Keratinocyte (primary cell): ENCODE measurements around the gene GNB1L. TPM values are rescaled to one million over a fixed set of nuclear protein-coding genes. Genes with fewer than 3 reads are reported as not detected.
A peak's percentile ranks its signal among the peaks of the same experiment; 100 is the strongest.

ENCODE experiments used
- DNase-seq: peaks from one replicate; pipeline ENCODE4 v3.0.0-alpha.2; 2011; ENCODE audit warnings: low read depth, missing footprints, low spot score
- FAIRE-seq: peaks from 2 replicates; lab custom pipeline; 2011; peaks lifted over from hg19 to GRCh38; lab: Jason Lieb, UNC
- H2AFZ ChIP-seq: 2 replicates; pipeline ENCODE4 v1.6.0; 2012; ENCODE audit warnings: low read length, control low read depth, inconsistent platforms; ENCODE audit not compliant: control insufficient read depth
- H3K27ac ChIP-seq: 2 replicates; pipeline ENCODE4 v1.5.1; 2011; ENCODE audit warnings: low read length; ENCODE audit not compliant: control insufficient read depth, insufficient read depth
- H3K27me3 ChIP-seq: 3 replicates; pipeline ENCODE4 v1.6.0; 2011; ENCODE audit warnings: low read length; ENCODE audit not compliant: control insufficient read depth, insufficient read depth; ENCODE audit errors: extremely low read depth
- H3K36me3 ChIP-seq, 2 experiments: 2 replicates in 1 of 2; 3 replicates in 1 of 2; pipeline ENCODE4 v1.5.1; 2011; ENCODE audit warnings: low read length in 2 of 2, mild to moderate bottlenecking in 1 of 2; ENCODE audit not compliant: control insufficient read depth in 2 of 2, insufficient read depth in 2 of 2; ENCODE audit errors: extremely low read depth in 1 of 2
- H3K4me1 ChIP-seq: 3 replicates; pipeline ENCODE4 v1.5.1; 2011; ENCODE audit warnings: low read length; ENCODE audit not compliant: control insufficient read depth, insufficient read depth; ENCODE audit errors: extremely low read depth
- H3K4me2 ChIP-seq: 3 replicates; pipeline ENCODE4 v1.6.0; 2011; ENCODE audit warnings: low read depth, low read length; ENCODE audit not compliant: control insufficient read depth, insufficient read depth; ENCODE audit errors: extremely low read depth
- H3K4me3 ChIP-seq, 3 experiments: fragments of 200-600 bp in 1 of 3; sonication (generic) in 1 of 3; 2 replicates in 2 of 3; 3 replicates in 1 of 3; pipeline ENCODE4 v1.5.1; 2011 to 2016; ENCODE audit warnings: low read length in 3 of 3, mild to moderate bottlenecking in 3 of 3, control low read depth in 2 of 3, inconsistent platforms in 1 of 3, low read depth in 1 of 3, mixed read lengths in 1 of 3, mixed run types in 1 of 3, moderate library complexity in 1 of 3; ENCODE audit not compliant: control insufficient read depth in 2 of 3, insufficient read depth in 2 of 3; ENCODE audit errors: extremely low read depth in 1 of 3
- H3K79me2 ChIP-seq: 2 replicates; pipeline ENCODE4 v1.6.0; 2012; ENCODE audit warnings: low read length; ENCODE audit not compliant: control insufficient read depth, insufficient read depth
- H3K9ac ChIP-seq: 3 replicates; pipeline ENCODE4 v1.6.0; 2011; ENCODE audit warnings: low read length; ENCODE audit not compliant: control insufficient read depth, insufficient read depth; ENCODE audit errors: extremely low read depth
- H3K9me1 ChIP-seq: 3 replicates; pipeline ENCODE4 v1.6.0; 2011; ENCODE audit warnings: low read length; ENCODE audit not compliant: control insufficient read depth, insufficient read depth; ENCODE audit errors: extremely low read depth
- H3K9me3 ChIP-seq: 2 replicates; pipeline ENCODE4 v1.5.1; 2012; ENCODE audit warnings: low read depth, low read length; ENCODE audit not compliant: control insufficient read depth
- H4K20me1 ChIP-seq: 3 replicates; pipeline ENCODE4 v1.6.0; 2011; ENCODE audit warnings: low read length; ENCODE audit not compliant: control insufficient read depth, insufficient read depth; ENCODE audit errors: extremely low read depth
- CTCF ChIP-seq, 3 experiments: IDR thresholded peaks in 1 of 3; conservative IDR thresholded peaks in 1 of 3; optimal IDR thresholded peaks in 1 of 3; 2 replicates in 2 of 3; 3 replicates in 1 of 3; pipeline versions ENCODE3 to v1.5.1; 2011; ENCODE audit warnings: low read length in 3 of 3, mild to moderate bottlenecking in 3 of 3, moderate library complexity in 2 of 3, control low read depth in 1 of 3, inconsistent platforms in 1 of 3; ENCODE audit not compliant: insufficient read depth in 2 of 3; ENCODE audit errors: extremely low read depth in 1 of 3
- EZH2 ChIP-seq: IDR thresholded peaks from one replicate; pipeline ENCODE4 v1.6.1; 2012; ENCODE audit warnings: inconsistent platforms, mild to moderate bottlenecking, low read length, moderate library complexity
- dilution Hi-C: fragments of 300-500 bp; cut with MboI; formaldehyde crosslinking; loops from one replicate; pipeline ENCODE4 v1.7.0; 2020; ENCODE audit warnings: low sequenced_read_pairs; ENCODE audit not compliant: extremely low pct_ligation_motif_present
- polyA plus RNA-seq, 5 experiments: library from polyadenylated mRNA; depleted of rRNA in 3 of 5; stranded (reverse) in 3 of 5; stranded (forward) in 1 of 5; unstranded in 1 of 5; fragments of >200 nt; gene quantifications; 1 replicate in 1 of 5; 2 replicates in 3 of 5; 3 replicates in 1 of 5; pipeline versions ENCODE4 v1.2.1 to v1.2.3, GENCODE V29; 2011 to 2012; ENCODE audit warnings: missing spikeins in 2 of 5, low read depth in 1 of 5, low replicate concordance in 1 of 5

Gene GNB1L
- polyA plus RNA-seq, 1 donor (not counting 4 experiments of a cell fraction or from before 2014, with no cell fraction given), result 2.0 TPM

GRCh38 chr22:19868333-19868732 lies 13.7 kb upstream of the GNB1L start:
- Histone ChIP-seq H4K20me1 (no peaks in the 10 kb centered on the region), H2AFZ (peak overlapping the region; percentile 82), H3K79me2 (no peaks in the 10 kb centered on the region), H3K9me1 (no peaks in the 10 kb centered on the region), H3K9ac (no peak overlapping the region), H3K27ac (peak overlapping the region; percentile 33), H3K4me1 (peaks cover 17% of the 10 kb centered on the region), H3K4me2 (peak overlapping the region; percentile 62), H3K27me3 (no peaks in the 10 kb centered on the region), H3K36me3 (no peaks in the 10 kb centered on the region), H3K9me3 (no peaks in the 10 kb centered on the region), H3K4me3 (no peak overlapping the region)
- dilution Hi-C loops, result no loop called here
- DNase-seq, result no peak
- peak; percentile 57 for FAIRE-seq
- TF ChIP-seq CTCF (optimal IDR thresholded peaks at IDR 0.05 in 1 of 3, IDR thresholded peaks at IDR 0.05 in 1 of 3, conservative IDR thresholded peaks at IDR 0.05 in 1 of 3; ENCODE audit: extremely low read depth in 1 of 3, insufficient read depth in 2 of 3, low read length in 3 of 3) (peak in 2 of 3 experiments; percentile 7 to 15), EZH2 (no peak)

- Histone ChIP-seq H3K36me3 (no peaks in the 10 kb centered on the region), H3K4me1 (peaks cover 17% of the 10 kb centered on the region), H3K9me3 (no peaks in the 10 kb centered on the region), H4K20me1 (no peaks in the 10 kb centered on the region), H3K9me1 (no peaks in the 10 kb centered on the region), H3K9ac (no peak overlapping the region), H2AFZ (no peak overlapping the region), H3K27ac (no peak overlapping the region), H3K27me3 (no peaks in the 10 kb centered on the region), H3K4me2 (no peak overlapping the region), H3K4me3 (no peak overlapping the region), H3K79me2 (no peaks in the 10 kb centered on the region)
- dilution Hi-C loops, result no loop called here
- no peak for FAIRE-seq
- DNase-seq, result no peak
- no peak for TF ChIP-seq EZH2
- no peak for TF ChIP-seq CTCF (optimal IDR thresholded peaks at IDR 0.05 in 1 of 3, IDR thresholded peaks at IDR 0.05 in 1 of 3, conservative IDR thresholded peaks at IDR 0.05 in 1 of 3; ENCODE audit: extremely low read depth in 1 of 3, insufficient read depth in 2 of 3, low read length in 3 of 3)
Observed at GRCh38 chr22:19867617-19868016, 12.9 kb upstream of the GNB1L start.
